GM12878 (cell line): Measurements from ENCODE around the gene PSMD13. TPM values are rescaled to one million over a fixed set of nuclear protein-coding genes. Genes with fewer than 3 reads are reported as not detected.

Experiments
- ATAC-seq: fragments of 200-7000 bp; cut with Tn5 transposase; 3 replicates; pipeline ENCODE4 v1.9.1; 2020; ENCODE audit warnings: mild to moderate bottlenecking, moderate library complexity
- BruUV-seq: library from RNA; stranded (reverse); fragments of 400-500 nt; replicated peaks from 2 replicates; lab custom pipeline; 2021; lab: Mats Ljungman, UMichigan
- CTCF ChIA-PET: fragments of 300-600 bp; sonication (Branson Sonifier 250); formaldehyde crosslinking; extraction: SDS; loops from one replicate; lab custom pipeline; 2021; ENCODE audit warnings: inconsistent platforms; lab: Yijun Ruan, JAX
- POLR2A ChIA-PET: fragments of 350-600 bp; formaldehyde crosslinking; extraction: SDS; loops from one replicate; lab custom pipeline; 2021; ENCODE audit warnings: inconsistent platforms; lab: Charles Lee
- RAD21 ChIA-PET: fragments of 300-600 bp; sonication (Branson Sonifier 250); formaldehyde crosslinking; loops from one replicate; lab custom pipeline; 2023; ENCODE audit warnings: antibody characterized with exemption; ENCODE audit not compliant: unreplicated experiment; lab: Charles Lee
- SMC1A ChIA-PET: fragments of 300-600 bp; sonication (Branson Sonifier 250); formaldehyde crosslinking; loops from one replicate; lab custom pipeline; 2023; ENCODE audit not compliant: unreplicated experiment, uncharacterized antibody; lab: Charles Lee
- DNase-seq: peaks from one replicate; pipeline ENCODE4 v3.0.0-alpha.2; 2011; ENCODE audit warnings: low read depth, low spot score
- FAIRE-seq: peaks from 3 replicates; lab custom pipeline; 2011; peaks lifted over from hg19 to GRCh38; lab: Jason Lieb, UNC
- H2AFZ ChIP-seq: 2 replicates; pipeline ENCODE4 v1.6.0; 2011; ENCODE audit warnings: low read depth, low read length, control low read depth; ENCODE audit not compliant: control insufficient read depth
- H3K27ac ChIP-seq: 2 replicates; pipeline ENCODE4 v1.5.1; 2011; ENCODE audit warnings: control low read depth; ENCODE audit not compliant: control insufficient read depth, insufficient read depth
- H3K27me3 ChIP-seq, 2 experiments: replicated peaks in 1 of 2; 2 replicates each; pipeline versions ENCODE4 v1.6.0 to v1.6.1; 2011; ENCODE audit warnings: low read length in 1 of 2; ENCODE audit not compliant: control insufficient read depth in 2 of 2, insufficient read depth in 2 of 2
- H3K36me3 ChIP-seq, 2 experiments: 2 replicates each; pipeline ENCODE4 v1.5.1; 2011; ENCODE audit warnings: low read length in 1 of 2; ENCODE audit not compliant: control insufficient read depth in 2 of 2, insufficient read depth in 2 of 2
- H3K4me1 ChIP-seq: 2 replicates; pipeline ENCODE4 v1.6.1; 2011; ENCODE audit warnings: mild to moderate bottlenecking, low read length, moderate library complexity, mixed read lengths; ENCODE audit not compliant: control insufficient read depth, insufficient read depth
- H3K4me2 ChIP-seq: 2 replicates; pipeline ENCODE4 v1.6.0; 2011; ENCODE audit warnings: control low read depth; ENCODE audit not compliant: control insufficient read depth, insufficient read depth
- H3K4me3 ChIP-seq: fragments of 200-600 bp; sonication (generic); 2 replicates; pipeline ENCODE4 v1.5.1; 2016
- H3K79me2 ChIP-seq: 2 replicates; pipeline ENCODE4 v1.6.0; 2011; ENCODE audit warnings: low read length; ENCODE audit not compliant: control insufficient read depth, insufficient read depth
- H3K9ac ChIP-seq: 2 replicates; pipeline ENCODE4 v1.8.0; 2011; ENCODE audit warnings: low read length, control low read depth, mixed read lengths; ENCODE audit not compliant: control insufficient read depth, insufficient read depth
- H3K9me3 ChIP-seq: replicated peaks from 3 replicates; pipeline ENCODE4 v1.5.1; 2011; ENCODE audit warnings: mild to moderate bottlenecking, low read length; ENCODE audit not compliant: control insufficient read depth, insufficient read depth
- H4K20me1 ChIP-seq: 2 replicates; pipeline ENCODE4 v1.6.0; 2011; ENCODE audit not compliant: control insufficient read depth, insufficient read depth
- DPF2 ChIP-seq: fragments of 450-650 bp; IDR thresholded peaks from 2 replicates; pipeline ENCODE4 v1.6.1; 2017; ENCODE audit warnings: mild to moderate bottlenecking
- EGR1 ChIP-seq, 2 experiments: IDR thresholded peaks; 1 replicate in 1 of 2; 2 replicates in 1 of 2; pipeline ENCODE4 v1.6.1; 2011 to 2012; ENCODE audit warnings: low read depth in 2 of 2, low read length in 2 of 2, borderline replicate concordance in 1 of 2, mild to moderate bottlenecking in 1 of 2, moderate library complexity in 1 of 2
- EP300 ChIP-seq, 2 experiments: fragments of 150-350 bp in 1 of 2; IDR thresholded peaks; 2 replicates each; pipeline ENCODE4 v1.6.1; 2011 to 2012; ENCODE audit warnings: low read depth in 2 of 2, low read length in 2 of 2, borderline replicate concordance in 1 of 2, improper control_type of control experiment in 1 of 2, inconsistent platforms in 1 of 2; ENCODE audit not compliant: control insufficient read depth in 1 of 2
- EZH2 ChIP-seq: IDR thresholded peaks from 2 replicates; pipeline ENCODE4 v1.6.1; 2012; ENCODE audit warnings: low read depth, mild to moderate bottlenecking, control low read depth, inconsistent platforms, low read length, borderline replicate concordance; ENCODE audit not compliant: control insufficient read depth
- FOXM1 ChIP-seq: IDR thresholded peaks from 2 replicates; pipeline ENCODE4 v1.6.1; 2012; ENCODE audit warnings: low read depth, mild to moderate bottlenecking, inconsistent platforms, low read length, moderate library complexity
- GATAD2B ChIP-seq: fragments of 450-650 bp; conservative IDR thresholded peaks from 2 replicates; pipeline ENCODE4 v1.6.1; 2017; ENCODE audit warnings: low read depth, mild to moderate bottlenecking, moderate library complexity
- LARP7 ChIP-seq: fragments of 450-650 bp; IDR thresholded peaks from 2 replicates; pipeline ENCODE4 v1.6.1; 2017; ENCODE audit warnings: mild to moderate bottlenecking
- MEF2B ChIP-seq: fragments of 450-650 bp; IDR thresholded peaks from 2 replicates; pipeline ENCODE4 v1.6.1; 2018; ENCODE audit warnings: mild to moderate bottlenecking, moderate library complexity; ENCODE audit not compliant: partially characterized antibody, poor library complexity, severe bottlenecking
- NBN ChIP-seq: fragments of 450-650 bp; IDR thresholded peaks from 2 replicates; pipeline ENCODE4 v1.6.1; 2016
- NR2C2 ChIP-seq: IDR thresholded peaks from 2 replicates; pipeline ENCODE4 v1.6.1; 2011; ENCODE audit warnings: borderline replicate concordance, low read depth; ENCODE audit not compliant: control insufficient read depth, insufficient read length
- NRF1 ChIP-seq: conservative IDR thresholded peaks from 2 replicates; pipeline ENCODE4 v1.6.1; 2011; ENCODE audit warnings: mild to moderate bottlenecking, low read depth, low read length, improper control_type of control experiment
- RELA ChIP-seq: fragments of 450-650 bp; IDR thresholded peaks from 2 replicates; pipeline ENCODE4 v1.8.0; 2014; ENCODE audit warnings: borderline replicate concordance; ENCODE audit not compliant: partially characterized antibody
- SREBF1 ChIP-seq: IDR thresholded peaks from 2 replicates; pipeline ENCODE4 v1.6.1; 2012; ENCODE audit warnings: mild to moderate bottlenecking, low read length
- STAT1 ChIP-seq: fragments of 450-650 bp; conservative IDR thresholded peaks from 2 replicates; pipeline ENCODE4 v1.6.1; 2014; ENCODE audit warnings: antibody characterized with exemption, mild to moderate bottlenecking
- ZNF217 ChIP-seq: fragments of 450-650 bp; IDR thresholded peaks from 2 replicates; pipeline ENCODE4 v1.6.1; 2017; ENCODE audit warnings: antibody characterized with exemption, mild to moderate bottlenecking
- ZZZ3 ChIP-seq: IDR thresholded peaks from 2 replicates; pipeline ENCODE4 v1.6.1; 2011; ENCODE audit warnings: low read depth; ENCODE audit not compliant: control insufficient read depth, insufficient read length
- WGBS: methylation state at CpG from one replicate; pipeline ENCODE4 v1.1.6; 2016; ENCODE audit warnings: low lambda C conversion rate; ENCODE audit not compliant: insufficient replicate concordance, insufficient coverage; ENCODE audit errors: missing lambda C conversion rate; 5-methylcytosine and 5-hydroxymethylcytosine counted together
- in situ Hi-C: fragments of 300-500 bp; cut with MboI; formaldehyde crosslinking; loops from 9 replicates; pipeline ENCODE4 v1.14.3; 2018; ENCODE audit warnings: mixed read lengths
- intact Hi-C: fragments of 100-400 bp; cut with micrococcal nuclease; formaldehyde crosslinking; loops from one replicate; pipeline ENCODE4 v1.14.2; 2022; ENCODE audit not compliant: unreplicated experiment
- polyA plus RNA-seq, 11 experiments: library from polyadenylated mRNA; depleted of rRNA in 4 of 11; unstranded in 6 of 11; stranded (reverse) in 5 of 11; fragments of >200 nt; fragmentation: Nextera tagmentation in 4 of 11; fragmentation: Illumina TruSeq in 1 of 11; extraction: Ambion mirVana in 4 of 11; extraction: Trizol in 1 of 11; gene quantifications; 1 replicate in 1 of 11; 2 replicates in 10 of 11; pipeline versions ENCODE4 v1.2.1 to v1.2.3, GENCODE V29; 2011 to 2016; ENCODE audit warnings: inconsistent platforms in 2 of 11, missing spikeins in 2 of 11, low read depth in 1 of 11
- total RNA-seq, 4 experiments: library from RNA; depleted of rRNA in 3 of 4; stranded (reverse); fragments of >200 nt in 3 of 4; fragmentation: Illumina TruSeq in 1 of 4; extraction: Trizol in 1 of 4; gene quantifications; 2 replicates each; pipeline versions ENCODE4 v1.2.1 to v1.2.3, GENCODE V29; 2013 to 2021

The PSMD13 gene
- total and polyA plus RNA-seq, 10 of the 15 experiments (the other 5 are each of a cell fraction or from before 2014, with no cell fraction given), result 141 to 303 (median 177) TPM

DNA sequence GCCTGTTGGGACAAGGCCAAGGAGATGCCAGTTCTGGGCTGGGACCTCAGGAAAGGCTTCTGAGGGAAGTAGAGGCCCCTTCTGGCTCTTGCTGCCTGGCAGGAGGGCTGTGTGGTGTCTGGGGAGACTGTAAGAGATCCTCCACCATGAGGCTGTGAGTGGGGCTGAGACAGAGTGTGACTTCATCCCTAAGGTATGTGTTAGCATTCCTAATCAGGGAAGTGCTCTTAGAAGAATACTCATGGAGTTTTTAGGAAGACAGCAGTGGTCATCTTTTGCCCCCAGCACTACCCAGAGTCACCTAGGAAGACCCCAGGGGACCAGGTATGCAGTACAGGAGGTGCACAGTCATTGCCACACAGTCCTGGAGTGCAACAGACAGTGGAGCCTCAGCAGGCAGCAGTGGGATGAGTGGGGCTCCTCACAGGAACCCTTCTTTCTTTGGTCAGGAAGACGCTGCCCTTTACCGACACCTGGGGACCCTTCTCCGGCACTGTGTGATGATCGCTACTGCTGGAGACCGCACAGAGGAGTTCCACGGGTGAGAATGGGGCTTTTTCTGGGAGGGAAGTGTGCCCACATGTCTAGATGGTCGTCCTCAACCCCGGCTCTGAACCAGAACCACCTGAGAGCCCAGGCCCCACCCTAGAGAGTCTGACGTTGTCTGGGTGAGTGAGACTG lies 26.5 kb upstream of the PSMD13 start:
- Histone ChIP-seq H3K9ac (peak overlapping the region; percentile 98), H3K4me2 (peak overlapping the region; percentile 90), H3K36me3 (peaks cover 26 to 44% of the 10 kb centered on the region in 2 experiments), H4K20me1 (peaks cover 5% of the 10 kb centered on the region; the same call in 1 of the 2 replicates), H3K27me3 (no peaks in the 10 kb centered on the region), H3K4me3 (peak overlapping the region; percentile 76; the same call in 1 of the 2 replicates), H3K79me2 (peaks cover 50% of the 10 kb centered on the region), H2AFZ (no peak overlapping the region), H3K27ac (no peak overlapping the region), H3K9me3 (no peaks in the 10 kb centered on the region), H3K4me1 (peaks cover 27% of the 10 kb centered on the region)
- WGBS, result 78% methylated on average over 9 of the region's 9 CpGs
- TF ChIP-seq MEF2B (no peak), LARP7 (no peak), RELA (no peak), ZNF217 (no peak), ZZZ3 (no peak), NBN (no peak)
- ChIA-PET RAD21 (no interaction called here), CTCF (interaction anchor here (0.8 to 2.5 kb wide), 2 partner anchors 18 to 40 kb away, joined by 3 to 8 read pairs; no protein-coding TSS in a partner anchor), POLR2A (no interaction called here), SMC1A (no interaction called here)
- intact Hi-C loops, result no loop called here
- DNase-seq, result no peak
- ATAC-seq, result no peak
- BruUV-seq, result no TSS peak
- in situ Hi-C loops, result no loop called here
- no peak for FAIRE-seq

DNA sequence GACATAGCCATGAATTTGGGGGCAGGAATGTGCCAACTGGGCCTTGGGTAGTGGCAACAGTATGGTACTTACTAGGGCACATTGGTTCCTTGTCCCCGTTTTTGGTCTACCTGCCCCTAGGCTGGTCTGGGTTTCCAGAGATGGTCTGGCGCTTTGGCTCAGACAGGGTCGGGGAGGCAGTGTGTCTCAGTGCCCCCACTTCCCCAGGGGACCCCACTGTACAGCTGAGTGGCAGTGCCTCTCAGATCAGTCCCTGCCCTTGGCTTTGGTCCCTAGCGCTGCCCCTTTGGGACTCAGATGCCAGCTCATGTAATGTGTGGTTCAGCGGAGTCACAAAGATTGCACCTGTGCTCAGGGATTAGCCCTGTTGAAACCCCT lies 26.0 kb upstream of the PSMD13 start:
- Histone ChIP-seq H3K36me3 (peaks cover 24 to 42% of the 10 kb centered on the region in 2 experiments), H4K20me1 (peaks cover 4% of the 10 kb centered on the region; the same call in 1 of the 2 replicates), H3K9me3 (no peaks in the 10 kb centered on the region), H2AFZ (no peak overlapping the region), H3K79me2 (peaks cover 45% of the 10 kb centered on the region), H3K9ac (0 out of 2 replicates have a peak overlapping the region, but pooled peaks have one; percentile 19), H3K4me2 (peak overlapping the region; percentile 90; the same call in 1 of the 2 replicates), H3K27me3 (no peaks in the 10 kb centered on the region), H3K27ac (no peak overlapping the region), H3K4me1 (peaks cover 21% of the 10 kb centered on the region), H3K4me3 (0 out of 2 replicates have a peak overlapping the region, but pooled peaks have one; percentile 26)
- ChIA-PET CTCF (no interaction called here), POLR2A (no interaction called here), RAD21 (no interaction called here), SMC1A (no interaction called here)
- in situ Hi-C loops (no loop called here), intact Hi-C loops (no loop called here)
- no TSS peak for BruUV-seq
- DNase-seq (no peak), ATAC-seq (no peak), FAIRE-seq (no peak)
- 95% methylated on average over 5 of the region's 5 CpGs for WGBS
- TF ChIP-seq EGR1 (IDR thresholded peaks at IDR 0.05; ENCODE audit: borderline replicate concordance in 1 of 2, low read depth in 2 of 2, low read length in 2 of 2) (no peak), GATAD2B (no peak), DPF2 (no peak), LARP7 (no peak), EZH2 (no peak), FOXM1 (no peak), NR2C2 (no peak), NRF1 (no peak), EP300 (IDR thresholded peaks at IDR 0.05; ENCODE audit: borderline replicate concordance in 1 of 2, control insufficient read depth in 1 of 2, low read depth in 2 of 2, low read length in 2 of 2) (no peak), STAT1 (no peak), SREBF1 (no peak)
